Heart left ventricle (tissue), 16 donors: ENCODE results near the gene OTOS. TPM values are rescaled to one million over a fixed set of nuclear protein-coding genes. Genes with fewer than 3 reads are reported as not detected.

Experiments used
- ATAC-seq, 4 donors: fragments of 200-7000 bp; cut with Tn5 transposase; one replicate each; pipeline ENCODE4 v1.9.1; 2020 to 2022; ENCODE audit warnings: moderate library complexity in 4 of 4, mild to moderate bottlenecking in 3 of 4, moderate number of reproducible peaks in 1 of 4
- DNase-seq, 5 donors: peaks; one replicate each; pipeline ENCODE4 v3.0.0-alpha.2; 2020
- H3K27ac ChIP-seq, 12 donors: fragments of 200-600 bp; sonication (generic) in 4 of 12; one replicate each; pipeline versions ENCODE4 v1.5.0 to v1.8.0; 2016 to 2022; ENCODE audit warnings: mild to moderate bottlenecking in 2 of 12
- H3K27me3 ChIP-seq, 9 donors: fragments of 200-600 bp; sonication (generic) in 2 of 9; one replicate each; pipeline versions ENCODE4 v1.5.1 to v1.8.0; 2016 to 2022; ENCODE audit warnings: mild to moderate bottlenecking in 3 of 9
- H3K36me3 ChIP-seq, 9 donors: fragments of 200-600 bp; sonication (generic) in 2 of 9; one replicate each; pipeline versions ENCODE4 v1.5.0 to v1.8.0; 2018 to 2022; ENCODE audit warnings: mild to moderate bottlenecking in 2 of 9
- H3K4me1 ChIP-seq, 12 donors: fragments of 200-600 bp; sonication (generic) in 4 of 12; one replicate each; pipeline versions ENCODE4 v1.5.0 to v1.8.0; 2016 to 2022; ENCODE audit warnings: mild to moderate bottlenecking in 3 of 12
- H3K4me3 ChIP-seq, 12 donors: fragments of 200-600 bp; sonication (generic) in 4 of 12; one replicate each; pipeline versions ENCODE4 v1.5.0 to v1.8.0; 2017 to 2022; ENCODE audit warnings: mild to moderate bottlenecking in 9 of 12, moderate library complexity in 4 of 12
- H3K9me3 ChIP-seq, 12 donors: fragments of 200-600 bp; sonication (generic) in 4 of 12; one replicate each; pipeline versions ENCODE4 v1.5.0 to v1.8.0; 2016 to 2022; ENCODE audit warnings: mild to moderate bottlenecking in 1 of 12
- POLR2A ChIP-seq, 2 donors: fragments of 450-650 bp; IDR thresholded peaks; one replicate each; pipeline ENCODE4 v1.6.1; 2017; ENCODE audit warnings: antibody characterized with exemption in 2 of 2, mild to moderate bottlenecking in 2 of 2, moderate library complexity in 2 of 2
- WGBS, 4 donors: extraction: QIAGEN DNeasy Blood & Tissue Kit in 2 of 4; methylation state at CpG; one replicate each; pipeline versions ENCODE4 v1.1.5 to v1.1.7; 2013 to 2018; 5-methylcytosine and 5-hydroxymethylcytosine counted together
- intact Hi-C, 10 donors: fragments of 100-400 bp; cut with DNase I; formaldehyde crosslinking; loops; one replicate each; pipeline versions ENCODE4 v1.11.1 to v1.14.2; 2022
- polyA plus RNA-seq, 2 donors: library from polyadenylated mRNA; stranded (reverse); fragments of 200-250 nt; gene quantifications; one replicate each; pipeline ENCODE4 v1.2.3, GENCODE V29; 2013
- total RNA-seq, 9 donors: library from RNA; depleted of rRNA in 2 of 9; stranded (reverse); fragments of >200 nt in 2 of 9; fragmentation: NEBNext Ultra II Directional in 3 of 9; extraction: Animal tissue kit (Norgen Biotek cat#: 25700) in 3 of 9; gene quantifications; one replicate each; pipeline versions ENCODE4 v1.1.0 to v1.2.4, GENCODE V29; 2016 to 2023
- TF ChIP-seq, protein P1 (sequence below), 12 donors: fragments of 200-600 bp; sonication (generic) in 4 of 12; IDR thresholded peaks; one replicate each; pipeline versions ENCODE4 v1.5.0 to v1.8.0; 2018 to 2022; ENCODE audit warnings: antibody characterized with exemption in 12 of 12, mild to moderate bottlenecking in 5 of 12
- donor health status: ischemic (EF 13 %, LVEDD 7.1; RV severe dilation, severe dysfunction).
- donor health status: healthy with polysubstance abuse.
- donor health status: DM: no; HTN: yes; CAD: no.
- donor health status: DM: no; HTN: no; CAD: no.
- donor health status: ischemic (EF 25% LVEDD 6.9; RV normal size, moderate dysfunction).
- donor health status: ischemic (EF 25% LVEDD 5.7; RV mildly dilated, moderate dysfunction).
- donor health status: healthy.
- donor health status: DM: yes; HTN: yes; CAD: no.
- donor health status: ischemic (EF 35%, LVEDD 5.7; RV mildly dilated, moderate dysfunction).
- donor health status: nonischemic (EF 11% LVEDD 7.7; RV severe dilation, severe dysfunction).
- donor health status: DM: yes; HTN: yes; CAD: no.
- donor health status: PGD.
- donor health status: ischemic (EF 29% LVEDD 5.4; RV normal size, mild dysfunction).
- donor health status: nonischemic (EF 23%, LVEDD 6.1; RV moderate dilation, normal function).

OTOS gene
- total and polyA plus RNA-seq, 11 donors: 1.1 TPM; not detected in 10

GRCh38 chr2:240142859-240143258, 2.4 kb upstream of the OTOS start:
- DNase-seq (peak in 1 of 5 donors; percentile 42), ATAC-seq (no peak)
- intact Hi-C loops: loop anchor here (1.0 to 10.0 kb wide), 6 partner anchors 82 to 1108 kb away; no protein-coding TSS in a partner anchor
- H3K4me3 ChIP-seq: no peak overlapping the region
- H3K27me3 ChIP-seq: peaks cover 0 to 18% (median 5%) of the 10 kb centered on the region in 9 donors
- H3K27ac ChIP-seq: no peak overlapping the region
- TF ChIP-seq, protein P1, sequence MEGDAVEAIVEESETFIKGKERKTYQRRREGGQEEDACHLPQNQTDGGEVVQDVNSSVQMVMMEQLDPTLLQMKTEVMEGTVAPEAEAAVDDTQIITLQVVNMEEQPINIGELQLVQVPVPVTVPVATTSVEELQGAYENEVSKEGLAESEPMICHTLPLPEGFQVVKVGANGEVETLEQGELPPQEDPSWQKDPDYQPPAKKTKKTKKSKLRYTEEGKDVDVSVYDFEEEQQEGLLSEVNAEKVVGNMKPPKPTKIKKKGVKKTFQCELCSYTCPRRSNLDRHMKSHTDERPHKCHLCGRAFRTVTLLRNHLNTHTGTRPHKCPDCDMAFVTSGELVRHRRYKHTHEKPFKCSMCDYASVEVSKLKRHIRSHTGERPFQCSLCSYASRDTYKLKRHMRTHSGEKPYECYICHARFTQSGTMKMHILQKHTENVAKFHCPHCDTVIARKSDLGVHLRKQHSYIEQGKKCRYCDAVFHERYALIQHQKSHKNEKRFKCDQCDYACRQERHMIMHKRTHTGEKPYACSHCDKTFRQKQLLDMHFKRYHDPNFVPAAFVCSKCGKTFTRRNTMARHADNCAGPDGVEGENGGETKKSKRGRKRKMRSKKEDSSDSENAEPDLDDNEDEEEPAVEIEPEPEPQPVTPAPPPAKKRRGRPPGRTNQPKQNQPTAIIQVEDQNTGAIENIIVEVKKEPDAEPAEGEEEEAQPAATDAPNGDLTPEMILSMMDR (IDR thresholded peaks at IDR 0.05): no peak
- TF ChIP-seq POLR2A (IDR thresholded peaks at IDR 0.05): no peak
- no peaks in the 10 kb centered on the region for H3K9me3 ChIP-seq
- WGBS, 4 donors: 82 to 89% (median 87%) methylated on average over 5 of the region's 5 CpGs
- peaks cover 0 to 6% (median 0%) of the 10 kb centered on the region in 12 donors for H3K4me1 ChIP-seq
- H3K36me3 ChIP-seq: no peaks in the 10 kb centered on the region

- no peak overlapping the region for H3K27ac ChIP-seq
- TF ChIP-seq POLR2A (IDR thresholded peaks at IDR 0.05): no peak
- TF ChIP-seq, protein P1 (IDR thresholded peaks at IDR 0.05): no peak
- no peaks in the 10 kb centered on the region for H3K36me3 ChIP-seq
- peaks cover 0 to 18% (median 5%) of the 10 kb centered on the region in 9 donors for H3K27me3 ChIP-seq
- no peak overlapping the region for H3K4me3 ChIP-seq
- no peaks in the 10 kb centered on the region for H3K9me3 ChIP-seq
- ATAC-seq: no peak
- peaks cover 0 to 6% (median 0%) of the 10 kb centered on the region in 12 donors for H3K4me1 ChIP-seq
- intact Hi-C loops: loop anchor here in 7 of 10 donors (2.0 to 10.0 kb wide), 4 partner anchors 82 to 1108 kb away; no protein-coding TSS in a partner anchor
- 80 to 85% (median 82%) methylated on average over 16 of the region's 16 CpGs for WGBS, 4 donors
- peak in 1 of 5 donors; percentile 50 for DNase-seq
These were observed 1.9 kb upstream of the OTOS start for GRCh38 chr2:240142256-240142775.

DNA sequence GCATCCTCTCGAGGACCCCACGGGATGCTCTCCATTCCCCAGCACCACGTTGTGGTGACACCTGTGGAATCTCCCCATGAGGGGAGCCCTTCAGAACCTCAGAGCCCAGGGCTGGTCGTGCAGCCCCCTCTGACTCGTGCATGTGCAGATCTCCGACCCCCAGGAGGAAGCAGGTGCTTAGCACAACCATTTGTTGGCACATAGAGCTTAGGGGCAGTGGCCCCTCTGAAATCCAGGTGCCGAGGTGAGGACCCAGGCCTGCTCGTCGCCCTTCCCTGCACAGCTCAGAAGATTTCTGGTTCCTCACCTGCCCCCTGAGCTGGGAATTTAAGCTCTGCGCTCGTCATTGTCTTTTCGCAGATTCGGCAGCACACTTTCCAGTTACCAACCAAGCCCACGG, 1.3 kb upstream of the OTOS start:
- ATAC-seq: no peak

GRCh38 chr2:240140920-240141319, 462 bp upstream of the OTOS start:
- Histone ChIP-seq H3K27ac (no peak overlapping the region), H3K27me3 (peaks cover 0 to 18% (median 5%) of the 10 kb centered on the region in 9 donors), H3K4me3 (no peak overlapping the region), H3K9me3 (no peaks in the 10 kb centered on the region), H3K4me1 (peaks cover 0 to 12% (median 0%) of the 10 kb centered on the region in 12 donors), H3K36me3 (no peaks in the 10 kb centered on the region)
- WGBS, 4 donors: 66 to 78% (median 73%) methylated on average over 9 to 11 of the region's 11 CpGs
- intact Hi-C loops: loop anchor here in 5 of 10 donors (1.0 to 10.0 kb wide), 5 partner anchors 80 to 1106 kb away; no protein-coding TSS in a partner anchor
- ATAC-seq: no peak
- TF ChIP-seq POLR2A (IDR thresholded peaks at IDR 0.05): no peak
- TF ChIP-seq, protein P1 (IDR thresholded peaks at IDR 0.05): no peak
- DNase-seq: peak in 1 of 5 donors; percentile 16

More for the DNA sequence above, 1.3 kb upstream of the OTOS start:
- H3K4me1 ChIP-seq: peaks cover 0 to 9% (median 0%) of the 10 kb centered on the region in 12 donors
- WGBS, 4 donors: 72 to 79% (median 77%) methylated on average over 14 of the region's 14 CpGs
- intact Hi-C loops: loop anchor here in 7 of 10 donors (1.0 to 10.0 kb wide), 5 partner anchors 80 to 1107 kb away; no protein-coding TSS in a partner anchor
- peak in 1 of 5 donors; percentile 31 for DNase-seq
- no peak for TF ChIP-seq POLR2A (IDR thresholded peaks at IDR 0.05)
- TF ChIP-seq, protein P1 (IDR thresholded peaks at IDR 0.05): no peak
- no peaks in the 10 kb centered on the region for H3K9me3 ChIP-seq
- no peak overlapping the region for H3K4me3 ChIP-seq
- H3K36me3 ChIP-seq: no peaks in the 10 kb centered on the region
- H3K27ac ChIP-seq: no peak overlapping the region
- H3K27me3 ChIP-seq: peaks cover 0 to 18% (median 5%) of the 10 kb centered on the region in 9 donors
